WTC11 (cell line): ENCODE measurements around the gene ZNF451. TPM values are rescaled to one million over a fixed set of nuclear protein-coding genes. Genes with fewer than 3 reads are reported as not detected.

ENCODE experiments used
- ATAC-seq: fragments of 200-7000 bp; cut with Tn5 transposase; 2 replicates; pipeline ENCODE4 v1.10.0; 2021; ENCODE audit warnings: mild to moderate bottlenecking, moderate library complexity
- CTCF ChIA-PET: fragments of 300-600 bp; sonication (Branson Sonifier 250); formaldehyde crosslinking; loops from one replicate; lab custom pipeline; 2021; ENCODE audit warnings: antibody characterized with exemption; lab: Charles Lee
- POLR2A ChIA-PET: fragments of 350-600 bp; sonication (Branson Sonifier 250); formaldehyde crosslinking; loops from one replicate; lab custom pipeline; 2021; ENCODE audit warnings: antibody characterized with exemption; lab: Charles Lee
- DNase-seq: peaks from one replicate; pipeline ENCODE4 v3.0.0; 2021; ENCODE audit warnings: low spot score
- H3K27ac Mint-ChIP-seq: 2 replicates; pipeline ENCODE4 v1.8.0; 2021; ENCODE audit warnings: mixed read lengths
- H3K27me3 Mint-ChIP-seq: 2 replicates; pipeline ENCODE4 v1.8.0; 2021; ENCODE audit warnings: low read depth, mild to moderate bottlenecking, moderate library complexity, mixed read lengths
- H3K36me3 Mint-ChIP-seq: 2 replicates; pipeline ENCODE4 v1.8.0; 2021; ENCODE audit warnings: mixed read lengths
- H3K4me1 Mint-ChIP-seq: 2 replicates; pipeline ENCODE4 v1.8.0; 2022; ENCODE audit warnings: mixed read lengths
- H3K4me3 Mint-ChIP-seq: 2 replicates; pipeline ENCODE4 v1.8.0; 2021; ENCODE audit warnings: mild to moderate bottlenecking, moderate library complexity, mixed read lengths
- H3K9me3 Mint-ChIP-seq: 2 replicates; pipeline ENCODE4 v1.8.0; 2021; ENCODE audit warnings: mixed read lengths
- ATF3 ChIP-seq: sonication (generic); formaldehyde crosslinking; conservative IDR thresholded peaks from 2 replicates; pipeline ENCODE4 v1.8.1; 2022; ENCODE audit warnings: mild to moderate bottlenecking, missing genetic modification reagents
- CREM ChIP-seq: sonication (generic); formaldehyde crosslinking; IDR thresholded peaks from 2 replicates; pipeline ENCODE4 v1.8.1; 2022; ENCODE audit warnings: mild to moderate bottlenecking, missing genetic modification reagents, moderate library complexity
- E2F1 ChIP-seq: sonication (generic); formaldehyde crosslinking; IDR thresholded peaks from 2 replicates; pipeline ENCODE4 v1.8.0; 2022; ENCODE audit warnings: mild to moderate bottlenecking, missing genetic modification reagents
- ELF4 ChIP-seq: sonication (generic); formaldehyde crosslinking; IDR thresholded peaks from 2 replicates; pipeline ENCODE4 v1.8.1; 2022; ENCODE audit warnings: low read depth, mild to moderate bottlenecking, moderate library complexity, missing genetic modification reagents
- FOXJ3 ChIP-seq: sonication (generic); formaldehyde crosslinking; IDR thresholded peaks from 2 replicates; pipeline ENCODE4 v1.9.0; 2021; ENCODE audit warnings: missing genetic modification reagents, mild to moderate bottlenecking, borderline replicate concordance
- FOXP1 ChIP-seq: sonication (generic); formaldehyde crosslinking; IDR thresholded peaks from 2 replicates; pipeline ENCODE4 v1.8.0; 2022; ENCODE audit warnings: missing genetic modification reagents, mild to moderate bottlenecking, moderate library complexity, borderline replicate concordance
- GTF2I ChIP-seq: fragments of 250-450 bp; sonication (Bioruptor Pico); conservative IDR thresholded peaks from 2 replicates; pipeline ENCODE4 v1.4.0; 2021; ENCODE audit warnings: mild to moderate bottlenecking
- NFYB ChIP-seq: sonication (generic); formaldehyde crosslinking; conservative IDR thresholded peaks from 2 replicates; pipeline ENCODE4 v1.8.0; 2022; ENCODE audit warnings: low read depth, missing genetic modification reagents
- RELA ChIP-seq: sonication (generic); formaldehyde crosslinking; IDR thresholded peaks from 2 replicates; pipeline ENCODE4 v1.8.1; 2022; ENCODE audit warnings: missing genetic modification reagents, mild to moderate bottlenecking, borderline replicate concordance
- SOX15 ChIP-seq: fragments of 250-450 bp; sonication (Bioruptor Pico); IDR thresholded peaks from 2 replicates; pipeline ENCODE4 v1.9.0; 2021; ENCODE audit warnings: mild to moderate bottlenecking
- TEAD1 ChIP-seq: sonication (generic); formaldehyde crosslinking; IDR thresholded peaks from 2 replicates; pipeline ENCODE4 v1.8.0; 2022; ENCODE audit warnings: mild to moderate bottlenecking, missing genetic modification reagents
- USF2 ChIP-seq: sonication (generic); formaldehyde crosslinking; IDR thresholded peaks from 2 replicates; pipeline ENCODE4 v1.8.1; 2023; ENCODE audit warnings: mild to moderate bottlenecking, missing genetic modification reagents, moderate library complexity
- ZBTB43 ChIP-seq: sonication (generic); formaldehyde crosslinking; IDR thresholded peaks from 2 replicates; pipeline ENCODE4 v1.8.1; 2023; ENCODE audit warnings: mild to moderate bottlenecking, missing genetic modification reagents
- ZNF232 ChIP-seq: sonication (generic); formaldehyde crosslinking; IDR thresholded peaks from 2 replicates; pipeline ENCODE4 v1.8.0; 2022; ENCODE audit warnings: mild to moderate bottlenecking, missing genetic modification reagents
- ZNF396 ChIP-seq: fragments of 250-450 bp; sonication (Bioruptor Pico); IDR thresholded peaks from 2 replicates; pipeline ENCODE4 v1.8.0; 2021; ENCODE audit warnings: mild to moderate bottlenecking, moderate library complexity, borderline replicate concordance
- ZNF416 ChIP-seq: fragments of 250-450 bp; sonication (Bioruptor Pico); IDR thresholded peaks from 2 replicates; pipeline ENCODE4 v1.9.0; 2021; ENCODE audit warnings: mild to moderate bottlenecking, inconsistent platforms
- ZNF512 ChIP-seq: sonication (generic); formaldehyde crosslinking; IDR thresholded peaks from 2 replicates; pipeline ENCODE4 v1.8.1; 2022; ENCODE audit warnings: missing genetic modification reagents, borderline replicate concordance
- total RNA-seq: library from RNA; stranded (reverse); gene quantifications from 3 replicates; pipeline ENCODE4 v1.2.3, GENCODE V29; 2021

ZNF451 gene
- total RNA-seq, 1 experiment from 2014 or later = 55.4 TPM

- no peak for TF ChIP-seq TEAD1 (CRISPR knock-in tag)
- no peak for TF ChIP-seq ZNF396 (CRISPR knock-in tag)
- TF ChIP-seq NFYB (CRISPR knock-in tag) = no peak
- no peak for TF ChIP-seq FOXP1 (CRISPR knock-in tag)
- TF ChIP-seq ATF3 (CRISPR knock-in tag) = no peak
- no peak for TF ChIP-seq CREM (CRISPR knock-in tag)
- no peak for TF ChIP-seq SOX15
- TF ChIP-seq ZNF512 (CRISPR knock-in tag) = no peak
- no peak for TF ChIP-seq E2F1 (CRISPR knock-in tag)
- no peak for TF ChIP-seq FOXJ3 (CRISPR knock-in tag)
Measured at GRCh38 chr6:57205550-57206328, 115.8 kb downstream of the ZNF451 start (continued).

- Mint-ChIP-seq H3K9me3 (no peaks in the 10 kb centered on the region), H3K27me3 (no peaks in the 10 kb centered on the region), H3K27ac (no peak overlapping the region), H3K36me3 (0 out of 2 replicates have a peak, but pooled peaks cover 3% of the 10 kb centered on the region), H3K4me1 (peaks cover 15% of the 10 kb centered on the region), H3K4me3 (no peak overlapping the region)
- TF ChIP-seq ELF4 (CRISPR knock-in tag) (no peak), RELA (no peak), ZNF232 (CRISPR knock-in tag) (no peak), USF2 (CRISPR knock-in tag) (no peak), ZNF416 (CRISPR knock-in tag) (no peak)
- DNase-seq (no peak), ATAC-seq (no peak)
- CTCF ChIA-PET = interaction anchor here (2.4 kb wide), 1 partner anchor 15 kb away, joined by 7 read pairs; the partner anchor contains the start of gene RAB23
- POLR2A ChIA-PET = interaction anchor here (1.5 kb wide), 1 partner anchor 15 kb away, joined by 4 read pairs; the partner anchor contains the start of gene RAB23
Measured at GRCh38 chr6:57207141-57207540, 117.2 kb downstream of the ZNF451 start.

GRCh38 chr6:57207872-57208271 lies 117.9 kb downstream of the ZNF451 start:
- no peak for TF ChIP-seq GTF2I (CRISPR knock-in tag)
- TF ChIP-seq ZBTB43 (CRISPR knock-in tag) = no peak
- no peak for TF ChIP-seq ZNF416 (CRISPR knock-in tag)
- DNase-seq = no peak
- Mint-ChIP-seq H3K4me1 (peaks cover 12% of the 10 kb centered on the region), H3K36me3 (no peaks in the 10 kb centered on the region), H3K9me3 (no peaks in the 10 kb centered on the region), H3K4me3 (no peak overlapping the region), H3K27me3 (no peaks in the 10 kb centered on the region), H3K27ac (peak overlapping the region; percentile 58; the same call in 1 of the 2 replicates)
- ATAC-seq = no peak
- ChIA-PET POLR2A (interaction anchor here (1.5 kb wide), 1 partner anchor 14 kb away, joined by 4 read pairs; the partner anchor contains the start of gene RAB23), CTCF (interaction anchor here (0.7 to 2.4 kb wide), 2 partner anchors 12 to 14 kb away, joined by 3 to 7 read pairs; partner anchors contain the start of gene RAB23)
